ENCODE data around the gene ZNF564.
A peak's percentile ranks its signal among the peaks of the same experiment; 100 is the strongest.

ZNF564 gene

GRCh38 chr19:12564016-12564664 lies 12.9 kb upstream of the ZNF564 start:
- no peak overlapping the region for H3K4me3 ChIP-seq (replicated peaks; ENCODE audit: insufficient read depth, low read length)
- no peaks in the 10 kb centered on the region for H3K27me3 ChIP-seq (ENCODE audit: insufficient read depth, poor library complexity, severe bottlenecking)
- H3K27ac ChIP-seq (replicated peaks) = no peak overlapping the region
- TF ChIP-seq, protein P1, sequence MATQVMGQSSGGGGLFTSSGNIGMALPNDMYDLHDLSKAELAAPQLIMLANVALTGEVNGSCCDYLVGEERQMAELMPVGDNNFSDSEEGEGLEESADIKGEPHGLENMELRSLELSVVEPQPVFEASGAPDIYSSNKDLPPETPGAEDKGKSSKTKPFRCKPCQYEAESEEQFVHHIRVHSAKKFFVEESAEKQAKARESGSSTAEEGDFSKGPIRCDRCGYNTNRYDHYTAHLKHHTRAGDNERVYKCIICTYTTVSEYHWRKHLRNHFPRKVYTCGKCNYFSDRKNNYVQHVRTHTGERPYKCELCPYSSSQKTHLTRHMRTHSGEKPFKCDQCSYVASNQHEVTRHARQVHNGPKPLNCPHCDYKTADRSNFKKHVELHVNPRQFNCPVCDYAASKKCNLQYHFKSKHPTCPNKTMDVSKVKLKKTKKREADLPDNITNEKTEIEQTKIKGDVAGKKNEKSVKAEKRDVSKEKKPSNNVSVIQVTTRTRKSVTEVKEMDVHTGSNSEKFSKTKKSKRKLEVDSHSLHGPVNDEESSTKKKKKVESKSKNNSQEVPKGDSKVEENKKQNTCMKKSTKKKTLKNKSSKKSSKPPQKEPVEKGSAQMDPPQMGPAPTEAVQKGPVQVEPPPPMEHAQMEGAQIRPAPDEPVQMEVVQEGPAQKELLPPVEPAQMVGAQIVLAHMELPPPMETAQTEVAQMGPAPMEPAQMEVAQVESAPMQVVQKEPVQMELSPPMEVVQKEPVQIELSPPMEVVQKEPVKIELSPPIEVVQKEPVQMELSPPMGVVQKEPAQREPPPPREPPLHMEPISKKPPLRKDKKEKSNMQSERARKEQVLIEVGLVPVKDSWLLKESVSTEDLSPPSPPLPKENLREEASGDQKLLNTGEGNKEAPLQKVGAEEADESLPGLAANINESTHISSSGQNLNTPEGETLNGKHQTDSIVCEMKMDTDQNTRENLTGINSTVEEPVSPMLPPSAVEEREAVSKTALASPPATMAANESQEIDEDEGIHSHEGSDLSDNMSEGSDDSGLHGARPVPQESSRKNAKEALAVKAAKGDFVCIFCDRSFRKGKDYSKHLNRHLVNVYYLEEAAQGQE (IDR thresholded peaks at IDR 0.05; ENCODE audit: insufficient replicate concordance, low read depth) = no peak
- TF ChIP-seq CTCF (IDR thresholded peaks at IDR 0.05; ENCODE audit: insufficient read depth, low read length) (peak; percentile 98), POLR2AphosphoS5 (IDR thresholded peaks at IDR 0.05; ENCODE audit: low read depth) (no peak)
- peak; percentile 58 to 89 for DNase-seq (ENCODE audit: low read depth in 1 of 2, low spot score in 1 of 2)

DNA sequence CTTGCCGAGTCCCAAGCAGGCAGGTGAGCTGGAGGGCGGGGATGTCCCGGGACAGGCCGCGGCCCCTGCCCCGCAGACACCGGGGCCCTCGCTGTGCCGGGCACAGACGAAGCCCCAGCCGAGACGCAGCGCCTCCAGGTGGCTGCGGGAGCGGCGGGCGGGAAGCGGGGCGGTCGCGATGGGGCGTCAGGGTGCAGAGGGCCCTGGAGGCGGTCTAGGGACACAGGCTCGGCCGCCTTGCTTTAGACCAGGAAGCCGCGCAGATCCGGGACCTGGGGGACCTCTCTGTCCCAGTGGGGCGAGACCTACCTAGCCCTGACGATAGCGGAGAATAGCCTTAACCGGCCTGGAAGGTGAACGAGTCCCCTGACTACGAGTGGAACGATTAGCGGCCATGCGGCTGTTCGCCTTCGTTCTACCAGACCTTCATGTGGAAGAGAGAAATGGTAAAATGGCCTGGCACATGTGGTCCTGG lies 4.2 kb upstream of the ZNF564 start:
- no peaks in the 10 kb centered on the region for H3K27me3 ChIP-seq (ENCODE audit: insufficient read depth, poor library complexity, severe bottlenecking)
- DNase-seq (ENCODE audit: low read depth in 1 of 2, low spot score in 1 of 2) = no peak
- no peak overlapping the region for H3K27ac ChIP-seq (replicated peaks)
- TF ChIP-seq CTCF (IDR thresholded peaks at IDR 0.05; ENCODE audit: insufficient read depth, low read length) (no peak), SPI1 (IDR thresholded peaks at IDR 0.05; ENCODE audit: borderline replicate concordance, low read depth) (no peak), GABPA (IDR thresholded peaks at IDR 0.05; ENCODE audit: low read depth) (no peak), POLR2AphosphoS5 (IDR thresholded peaks at IDR 0.05; ENCODE audit: low read depth) (no peak)
- TF ChIP-seq, protein P1 (IDR thresholded peaks at IDR 0.05; ENCODE audit: insufficient replicate concordance, low read depth) = no peak
- H3K4me3 ChIP-seq (replicated peaks; ENCODE audit: insufficient read depth, low read length) = no peak overlapping the region

GRCh38 chr19:12546903-12547302 lies 4.4 kb downstream of the ZNF564 start:
- no peaks in the 10 kb centered on the region for H3K27me3 ChIP-seq (ENCODE audit: insufficient read depth, poor library complexity, severe bottlenecking)
- no peak overlapping the region for H3K27ac ChIP-seq (replicated peaks)
- H3K4me3 ChIP-seq (replicated peaks; ENCODE audit: insufficient read depth, low read length) = no peak overlapping the region
- no peak for DNase-seq (ENCODE audit: low read depth in 1 of 2, low spot score in 1 of 2)
- TF ChIP-seq POLR2AphosphoS5 (IDR thresholded peaks at IDR 0.05; ENCODE audit: low read depth) = no peak
- TF ChIP-seq, protein P1 (IDR thresholded peaks at IDR 0.05; ENCODE audit: insufficient replicate concordance, low read depth) = no peak
- no peak for TF ChIP-seq SPI1 (IDR thresholded peaks at IDR 0.05; ENCODE audit: borderline replicate concordance, low read depth)
- TF ChIP-seq GABPA (IDR thresholded peaks at IDR 0.05; ENCODE audit: low read depth) = no peak
- TF ChIP-seq CTCF (IDR thresholded peaks at IDR 0.05; ENCODE audit: insufficient read depth, low read length) = no peak
